Vagina (tissue), 2 donors: Measurements from ENCODE around the gene UPK1A. TPM values are rescaled to one million over a fixed set of nuclear protein-coding genes. Genes with fewer than 3 reads are reported as not detected.

ENCODE experiments used
- DNase-seq, 2 donors: peaks; one replicate each; pipeline ENCODE4 v3.0.0-alpha.2; 2017; ENCODE audit errors: extremely low spot score in 2 of 2
- H3K27ac ChIP-seq: fragments of 200-600 bp; sonication (generic); one replicate; pipeline ENCODE4 v1.5.1; 2019
- H3K27me3 ChIP-seq: fragments of 200-600 bp; sonication (generic); one replicate; pipeline ENCODE4 v1.5.1; 2019
- H3K36me3 ChIP-seq, 2 donors: fragments of 200-600 bp; sonication (generic); one replicate each; pipeline ENCODE4 v1.5.1; 2017 to 2019
- H3K4me1 ChIP-seq: fragments of 200-600 bp; sonication (generic); one replicate; pipeline ENCODE4 v1.5.1; 2019
- H3K4me3 ChIP-seq, 2 donors: fragments of 200-600 bp; sonication (generic); 1 replicate in 1 of 2; 2 replicates in 1 of 2; pipeline ENCODE4 v1.5.1; 2016 to 2019
- H3K9me3 ChIP-seq: fragments of 200-600 bp; sonication (generic); one replicate; pipeline ENCODE4 v1.5.1; 2019
- POLR2A ChIP-seq, 2 donors: fragments of 450-650 bp; IDR thresholded peaks; one replicate each; pipeline ENCODE4 v1.6.1; 2017; ENCODE audit warnings: antibody characterized with exemption in 2 of 2, mild to moderate bottlenecking in 2 of 2, moderate library complexity in 2 of 2
- POLR2AphosphoS5 ChIP-seq, 2 donors: sonication (generic); formaldehyde crosslinking; IDR thresholded peaks; one replicate each; pipeline ENCODE4 v1.9.0; 2017; ENCODE audit warnings: antibody characterized with exemption in 2 of 2, mild to moderate bottlenecking in 2 of 2, low read depth in 1 of 2; ENCODE audit not compliant: insufficient read depth in 1 of 2
- intact Hi-C: fragments of 100-400 bp; cut with DNase I; formaldehyde crosslinking; loops from one replicate; pipeline ENCODE4 v1.15.1; 2023
- total RNA-seq: library from RNA; depleted of rRNA; stranded (reverse); fragments of >200 nt; gene quantifications from one replicate; pipeline ENCODE4 v1.2.3, GENCODE V29; 2016
- TF ChIP-seq, protein P1 (sequence below), 3 experiments: fragments of 450-650 bp in 2 of 3; fragments of 200-600 bp in 1 of 3; sonication (generic) in 1 of 3; IDR thresholded peaks; one replicate each; pipeline ENCODE4 v1.5.1; 2017 to 2019; ENCODE audit warnings: antibody characterized with exemption in 3 of 3, mild to moderate bottlenecking in 2 of 3, moderate library complexity in 2 of 3

UPK1A gene
- total RNA-seq, 1 donor from 2014 or later: 9.1 TPM

DNA sequence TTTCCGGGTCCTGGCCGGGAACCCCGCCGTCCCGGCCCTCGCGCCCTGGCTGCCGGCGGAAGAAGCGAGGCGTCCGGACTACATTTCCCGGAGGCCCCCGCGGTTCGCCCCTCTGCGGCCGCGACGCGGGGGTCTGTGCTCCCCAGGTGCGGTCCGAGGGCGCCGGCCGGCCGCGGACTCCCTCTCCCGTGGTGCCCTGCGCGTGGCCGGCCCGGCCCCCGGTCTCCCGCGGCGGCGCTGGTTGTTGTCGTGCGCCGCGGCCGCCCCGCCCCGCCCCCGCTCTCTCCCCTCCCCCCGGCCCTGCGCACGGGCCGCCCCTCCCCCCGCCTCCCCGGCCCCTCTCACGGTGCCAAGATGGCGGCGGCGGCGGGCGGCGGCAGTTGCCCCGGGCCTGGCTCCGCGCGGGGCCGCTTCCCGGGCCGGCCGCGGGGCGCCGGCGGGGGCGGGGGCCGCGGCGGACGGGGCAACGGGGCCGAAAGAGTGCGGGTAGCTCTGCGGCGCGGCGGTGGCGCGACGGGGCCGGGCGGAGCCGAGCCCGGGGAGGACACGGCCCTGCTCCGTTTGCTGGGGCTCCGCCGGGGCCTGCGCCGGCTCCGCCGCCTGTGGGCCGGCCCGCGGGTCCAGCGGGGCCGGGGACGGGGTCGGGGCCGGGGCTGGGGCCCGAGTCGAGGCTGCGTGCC lies 51.5 kb downstream of the UPK1A start, which contains the start of gene KMT2B:
Gene KMT2B, plus strand, starts transcription at position 339 of the 680 bp plus-strand sequence. Its CDS starts 16 bp downstream, at position 355.
- Histone ChIP-seq H3K36me3 (peaks cover 0 to 28% of the 10 kb centered on the region in 2 donors), H3K27ac (peak within 1 kb of the TSS; percentile 85), H3K9me3 (no peaks in the 10 kb centered on the region), H3K4me1 (peaks cover 30% of the 10 kb centered on the region), H3K27me3 (no peaks in the 10 kb centered on the region), H3K4me3 (peak within 1 kb of the TSS; percentile 67 to 86)
- no peak for TF ChIP-seq POLR2A (IDR thresholded peaks at IDR 0.05)
- no peak for TF ChIP-seq POLR2AphosphoS5 (IDR thresholded peaks at IDR 0.05; ENCODE audit: insufficient read depth in 1 of 2, low read depth in 1 of 2)
- TF ChIP-seq, protein P1, sequence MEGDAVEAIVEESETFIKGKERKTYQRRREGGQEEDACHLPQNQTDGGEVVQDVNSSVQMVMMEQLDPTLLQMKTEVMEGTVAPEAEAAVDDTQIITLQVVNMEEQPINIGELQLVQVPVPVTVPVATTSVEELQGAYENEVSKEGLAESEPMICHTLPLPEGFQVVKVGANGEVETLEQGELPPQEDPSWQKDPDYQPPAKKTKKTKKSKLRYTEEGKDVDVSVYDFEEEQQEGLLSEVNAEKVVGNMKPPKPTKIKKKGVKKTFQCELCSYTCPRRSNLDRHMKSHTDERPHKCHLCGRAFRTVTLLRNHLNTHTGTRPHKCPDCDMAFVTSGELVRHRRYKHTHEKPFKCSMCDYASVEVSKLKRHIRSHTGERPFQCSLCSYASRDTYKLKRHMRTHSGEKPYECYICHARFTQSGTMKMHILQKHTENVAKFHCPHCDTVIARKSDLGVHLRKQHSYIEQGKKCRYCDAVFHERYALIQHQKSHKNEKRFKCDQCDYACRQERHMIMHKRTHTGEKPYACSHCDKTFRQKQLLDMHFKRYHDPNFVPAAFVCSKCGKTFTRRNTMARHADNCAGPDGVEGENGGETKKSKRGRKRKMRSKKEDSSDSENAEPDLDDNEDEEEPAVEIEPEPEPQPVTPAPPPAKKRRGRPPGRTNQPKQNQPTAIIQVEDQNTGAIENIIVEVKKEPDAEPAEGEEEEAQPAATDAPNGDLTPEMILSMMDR (IDR thresholded peaks at IDR 0.05): no peak
- DNase-seq: no peak
- intact Hi-C loops: loop anchor here (5.0 to 10.0 kb wide), 2 partner anchors 171 to 217 kb away; partner anchors contain the start of genes LRFN3 and TMEM147

DNA sequence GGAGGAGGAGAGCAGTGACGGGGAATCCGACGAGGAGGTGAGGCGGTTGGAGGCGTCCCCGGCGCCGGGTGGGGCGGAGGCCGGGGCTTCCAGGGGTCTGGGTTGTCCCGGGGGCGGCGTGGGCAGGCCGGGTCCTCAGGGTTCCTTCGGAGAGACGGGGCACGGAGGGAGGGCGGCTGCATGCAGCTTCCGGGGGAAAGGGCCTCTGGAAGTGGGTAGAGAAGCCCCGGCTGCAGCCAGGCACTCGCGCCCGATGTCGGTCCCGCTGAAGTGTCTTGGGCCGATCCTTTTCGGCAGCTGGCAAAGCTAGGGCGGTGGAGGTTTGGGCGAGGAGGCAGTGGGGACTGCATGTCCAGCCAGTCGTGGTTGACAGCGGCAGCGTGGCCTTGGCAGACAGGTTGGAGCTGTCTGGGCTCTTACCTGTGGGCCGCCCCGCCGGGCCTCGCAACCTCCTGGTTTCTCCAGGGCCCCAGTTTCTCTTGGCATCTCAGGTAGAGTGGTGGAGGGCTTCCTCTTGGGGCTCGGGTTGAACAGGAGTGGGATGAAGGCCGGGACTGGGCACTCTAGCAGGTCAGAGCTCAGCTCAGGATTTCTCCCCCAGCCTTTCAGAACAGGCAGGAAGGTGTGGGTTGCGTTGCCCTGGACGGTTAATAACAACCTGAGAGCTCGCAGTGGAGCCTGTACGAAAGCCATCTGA lies 52.2 kb downstream of the UPK1A start:
- intact Hi-C loops: loop anchor here (5.0 to 10.0 kb wide), 2 partner anchors 171 to 216 kb away; partner anchors contain the start of genes LRFN3 and TMEM147
- Histone ChIP-seq H3K27ac (peak overlapping the region; percentile 82), H3K27me3 (no peaks in the 10 kb centered on the region), H3K4me3 (peak overlapping the region; percentile 67 to 86), H3K4me1 (peaks cover 30% of the 10 kb centered on the region), H3K36me3 (peaks cover 0 to 35% of the 10 kb centered on the region in 2 donors), H3K9me3 (no peaks in the 10 kb centered on the region)
- peak in 1 of 2 donors; percentile 29 for TF ChIP-seq POLR2AphosphoS5 (IDR thresholded peaks at IDR 0.05; ENCODE audit: insufficient read depth in 1 of 2, low read depth in 1 of 2)
- TF ChIP-seq, protein P1 (IDR thresholded peaks at IDR 0.05): no peak
- no peak for DNase-seq

DNA sequence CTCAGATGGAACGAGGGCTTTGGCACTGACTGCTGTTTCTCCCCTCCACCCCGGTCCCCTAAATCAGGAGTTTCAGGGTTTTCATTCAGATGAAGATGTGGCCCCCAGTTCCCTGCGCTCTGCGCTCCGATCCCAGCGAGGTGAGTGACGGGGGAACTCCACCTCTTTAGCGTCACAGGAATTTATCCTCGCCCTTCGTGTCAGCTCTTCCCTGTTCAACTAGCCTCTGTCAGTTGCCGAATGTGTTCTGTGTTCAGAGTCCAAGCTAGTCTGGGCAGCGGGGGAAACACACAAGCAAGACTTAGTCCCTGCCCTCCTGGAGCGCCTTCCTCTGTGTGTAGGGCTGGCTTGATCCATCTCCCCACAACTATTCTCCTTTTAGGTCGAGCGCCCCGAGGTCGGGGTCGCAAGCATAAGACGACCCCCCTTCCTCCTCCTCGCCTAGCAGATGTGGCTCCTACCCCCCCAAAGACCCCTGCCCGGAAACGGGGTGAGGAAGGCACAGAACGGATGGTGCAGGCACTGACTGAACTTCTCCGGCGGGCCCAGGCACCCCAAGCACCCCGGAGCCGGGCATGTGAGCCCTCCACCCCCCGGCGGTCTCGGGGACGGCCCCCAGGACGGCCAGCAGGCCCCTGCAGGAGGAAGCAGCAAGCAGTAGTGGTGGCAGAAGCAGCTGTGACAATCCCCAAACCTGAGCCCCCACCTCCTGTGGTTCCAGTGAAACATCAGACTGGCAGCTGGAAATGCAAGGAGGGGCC lies 53.3 kb downstream of the UPK1A start:
- Histone ChIP-seq H3K27me3 (no peaks in the 10 kb centered on the region), H3K36me3 (peaks cover 3 to 46% of the 10 kb centered on the region in 2 donors), H3K27ac (no peak overlapping the region), H3K4me3 (peak overlapping the region in 1 of 2 donors; percentile 67), H3K9me3 (no peaks in the 10 kb centered on the region), H3K4me1 (peaks cover 30% of the 10 kb centered on the region)
- intact Hi-C loops: loop anchor here (5.0 to 10.0 kb wide), 2 partner anchors 172 to 215 kb away; partner anchors contain the start of genes LRFN3 and TMEM147
- TF ChIP-seq POLR2A (IDR thresholded peaks at IDR 0.05) (no peak), POLR2AphosphoS5 (IDR thresholded peaks at IDR 0.05; ENCODE audit: insufficient read depth in 1 of 2, low read depth in 1 of 2) (no peak)
- TF ChIP-seq, protein P1 (IDR thresholded peaks at IDR 0.05): no peak
- no peak for DNase-seq

DNA sequence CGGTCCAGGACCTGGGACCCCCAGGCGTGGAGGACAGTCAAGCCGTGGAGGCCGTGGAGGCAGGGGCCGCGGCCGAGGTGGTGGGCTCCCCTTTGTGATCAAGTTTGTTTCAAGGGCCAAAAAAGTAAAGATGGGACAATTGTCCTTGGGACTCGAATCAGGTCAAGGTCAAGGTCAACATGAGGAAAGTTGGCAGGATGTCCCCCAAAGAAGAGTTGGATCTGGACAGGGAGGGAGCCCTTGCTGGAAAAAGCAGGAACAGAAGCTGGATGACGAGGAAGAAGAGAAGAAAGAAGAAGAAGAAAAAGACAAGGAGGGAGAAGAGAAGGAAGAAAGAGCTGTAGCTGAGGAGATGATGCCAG lies 53.8 kb downstream of the UPK1A start:
- H3K4me3 ChIP-seq: no peak overlapping the region
- TF ChIP-seq POLR2AphosphoS5 (IDR thresholded peaks at IDR 0.05; ENCODE audit: insufficient read depth in 1 of 2, low read depth in 1 of 2) (no peak), POLR2A (IDR thresholded peaks at IDR 0.05) (no peak)
- TF ChIP-seq, protein P1 (IDR thresholded peaks at IDR 0.05): no peak
- intact Hi-C loops: no loop called here
- no peak for DNase-seq
- no peaks in the 10 kb centered on the region for H3K27me3 ChIP-seq
- H3K36me3 ChIP-seq: peaks cover 3 to 51% of the 10 kb centered on the region in 2 donors
- peaks cover 29% of the 10 kb centered on the region for H3K4me1 ChIP-seq
- no peak overlapping the region for H3K27ac ChIP-seq
- no peaks in the 10 kb centered on the region for H3K9me3 ChIP-seq
